SIG-M5 treated with dmso at 0.1 percent for 504 hours (cell line): ENCODE data around the gene RHOT1.
"Not testable (repeated sequence)": the region's sequence is repeated elsewhere in the genome, so short reads cannot be mapped to it uniquely, and the experiment has no call there.

Experiments used
- DNase-seq: peaks from one replicate; lab custom pipeline; 2025; ENCODE audit not compliant: unreplicated experiment; lab: John Stamatoyannopoulos, UW

Gene RHOT1

GRCh38 chr17:32158870-32159585, 16.7 kb downstream of the RHOT1 start:
- no peak for DNase-seq

GRCh38 chr17:32159586-32160438, 17.5 kb downstream of the RHOT1 start:
- no peak for DNase-seq

- no peak for DNase-seq
Measured at GRCh38 chr17:32160526-32160925, 18.2 kb downstream of the RHOT1 start.

GRCh38 chr17:32161029-32161428, 18.7 kb downstream of the RHOT1 start:
- no peak for DNase-seq

GRCh38 chr17:32161506-32162365, 19.4 kb downstream of the RHOT1 start:
- no peak for DNase-seq

- DNase-seq = no peak
Measured at GRCh38 chr17:32174889-32175288, 32.6 kb downstream of the RHOT1 start.

- not testable (repeated sequence) for DNase-seq
Measured at GRCh38 chr17:32178679-32179078, 36.4 kb downstream of the RHOT1 start.

GRCh38 chr17:32179103-32179502, 36.8 kb downstream of the RHOT1 start:
- DNase-seq = not testable (repeated sequence)

DNA sequence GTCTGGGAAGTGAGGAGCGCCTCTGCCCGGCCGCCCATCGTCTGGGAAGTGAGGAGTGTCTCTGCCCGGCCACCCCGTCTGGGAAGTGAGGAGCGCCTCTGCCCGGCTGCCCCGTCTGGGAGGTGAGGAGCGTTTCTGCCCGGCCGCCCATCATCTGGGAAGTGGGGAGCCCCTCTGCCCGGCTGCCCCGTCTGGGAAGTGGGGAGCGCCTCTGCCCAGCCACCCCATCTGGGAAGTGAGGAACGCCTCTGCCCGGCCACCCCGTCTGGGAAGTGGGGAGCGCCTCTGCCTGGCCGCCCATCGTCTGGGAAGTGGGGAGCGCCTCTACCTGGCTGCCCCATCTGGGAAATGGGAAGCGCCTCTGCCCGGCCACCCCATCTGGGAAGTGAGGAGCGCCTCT, 37.2 kb downstream of the RHOT1 start:
- DNase-seq = not testable (repeated sequence)

DNA sequence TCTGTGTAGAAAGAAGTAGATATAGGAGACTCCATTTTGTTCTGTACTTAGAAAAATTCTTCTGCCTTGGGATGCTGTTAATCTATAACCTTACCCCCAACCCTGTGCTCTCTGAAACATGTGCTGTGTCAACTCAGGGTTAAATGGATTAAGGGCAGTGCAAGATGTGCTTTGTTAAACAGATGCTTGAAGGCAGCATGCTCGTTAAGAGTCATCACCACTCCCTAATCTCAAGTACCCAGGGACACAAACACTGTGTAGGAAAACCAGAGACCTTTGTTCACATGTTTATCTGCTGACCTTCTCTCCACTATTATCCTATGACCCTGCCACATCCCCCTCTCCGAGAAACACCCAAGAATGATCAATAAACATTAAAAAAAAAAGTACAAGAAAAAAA, 38.0 kb downstream of the RHOT1 start:
- not testable (repeated sequence) for DNase-seq

DNA sequence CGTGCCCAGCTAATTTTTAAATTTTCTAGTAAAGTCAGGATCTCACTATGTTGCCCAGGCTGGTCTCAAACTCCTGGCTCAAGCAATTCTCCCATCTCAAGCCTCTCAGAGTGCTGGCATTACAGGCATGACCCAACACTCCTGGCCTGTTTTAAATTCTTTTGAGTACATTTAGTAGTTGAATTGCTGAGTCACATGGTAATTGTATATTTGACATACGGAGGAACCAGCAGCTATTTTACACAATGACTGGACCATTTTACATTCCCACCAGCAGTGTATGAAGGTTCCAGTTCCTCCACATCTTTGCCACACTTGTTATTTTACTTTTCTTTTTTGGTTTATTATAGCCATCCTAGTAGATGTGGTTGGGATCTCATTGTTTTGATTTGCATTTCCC, 43.6 kb downstream of the RHOT1 start:
- DNase-seq = no peak

- DNase-seq = no peak
Measured at GRCh38 chr17:32187271-32187670, 45.0 kb downstream of the RHOT1 start.

- DNase-seq = no peak
Measured at GRCh38 chr17:32189343-32189742, 47.0 kb downstream of the RHOT1 start.

GRCh38 chr17:32191306-32191705, 49.0 kb downstream of the RHOT1 start:
- no peak for DNase-seq

GRCh38 chr17:32192379-32192778, 50.1 kb downstream of the RHOT1 start:
- no peak for DNase-seq

DNA sequence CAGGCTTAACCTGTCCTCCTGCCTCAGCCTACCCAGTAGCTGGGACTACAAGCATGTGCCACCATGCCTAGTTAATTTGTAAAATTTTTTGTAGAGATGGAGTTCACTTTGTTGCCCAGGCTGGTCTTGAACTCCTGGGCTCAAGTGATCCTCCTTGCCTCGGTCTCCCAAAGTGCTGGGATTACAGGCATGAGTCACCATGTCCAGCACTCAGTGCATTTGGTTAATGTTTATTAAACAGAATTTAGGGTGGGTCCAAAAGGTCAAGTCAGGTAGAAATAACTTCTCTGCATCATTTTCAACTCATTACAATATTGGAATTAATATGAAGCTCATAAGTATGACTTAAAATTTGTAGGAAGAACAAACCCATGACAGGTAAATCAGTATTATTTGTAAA, 55.7 kb downstream of the RHOT1 start:
- no peak for DNase-seq

DNA sequence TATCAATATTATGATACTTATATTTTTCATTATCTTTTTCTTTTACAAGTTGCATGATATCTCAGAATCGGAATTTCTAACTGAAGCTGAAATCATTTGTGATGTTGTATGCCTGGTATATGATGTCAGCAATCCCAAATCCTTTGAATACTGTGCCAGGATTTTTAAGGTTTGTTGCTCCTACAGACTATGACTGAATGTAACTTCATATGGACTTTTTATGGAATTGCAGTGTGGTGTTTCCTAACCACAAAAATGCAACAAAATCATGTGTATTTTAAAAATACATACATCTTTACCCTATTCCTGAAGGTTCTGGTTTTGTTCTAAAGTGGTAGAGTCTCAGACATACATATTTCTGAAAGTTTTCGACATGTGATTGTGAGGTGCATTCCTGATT, 64.6 kb downstream of the RHOT1 start:
- DNase-seq = no peak

- no peak for DNase-seq
Measured at GRCh38 chr17:32208436-32208835, 66.1 kb downstream of the RHOT1 start.

DNA sequence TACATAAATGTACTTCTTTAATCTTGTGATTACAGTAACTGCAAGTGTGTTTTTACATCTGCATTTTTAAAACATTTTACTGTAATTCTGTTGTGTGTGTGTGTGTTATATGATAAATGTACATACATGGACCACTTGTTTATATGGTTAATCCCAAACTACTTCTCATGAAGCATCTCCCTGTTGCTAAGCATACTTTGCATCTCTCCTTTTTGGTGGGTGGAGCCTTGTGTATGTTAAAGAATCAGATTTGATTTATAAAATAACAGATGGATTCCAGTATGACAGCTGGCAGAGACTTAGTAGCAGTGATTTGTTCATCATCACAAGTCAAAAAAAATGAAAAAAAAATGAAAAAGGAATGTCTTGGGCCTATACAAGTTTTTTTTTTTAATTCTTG, 67.3 kb downstream of the RHOT1 start:
- no peak for DNase-seq

DNA sequence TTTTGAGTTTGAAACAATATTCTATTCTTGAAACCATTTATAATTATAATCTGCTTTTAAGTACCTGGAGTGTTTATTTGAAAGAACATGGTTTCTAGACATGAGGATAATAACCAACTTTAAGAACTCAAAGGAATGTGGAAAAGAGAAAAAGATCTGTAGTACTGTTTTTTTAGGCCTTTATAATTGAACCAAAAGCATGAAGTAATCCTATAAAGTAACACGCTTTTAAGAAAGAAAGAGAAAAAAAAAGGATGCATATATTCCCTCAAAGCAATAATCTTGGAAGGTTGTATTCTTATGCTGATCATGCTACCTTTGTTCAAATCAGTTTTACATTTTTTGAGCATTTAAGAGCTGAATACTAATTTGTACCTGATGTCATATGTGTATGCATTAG, 69.4 kb downstream of the RHOT1 start:
- DNase-seq = no peak

- DNase-seq = no peak
Measured at GRCh38 chr17:32215696-32216095, 73.4 kb downstream of the RHOT1 start.
